BLaER1 treated with 17β-estradiol and CSF1 and Interleukin-3, amounts not matched to agents 10 nM and 100 nM (cell line): Measurements from ENCODE around the gene OVOL3.

Experiments
- H3K27ac ChIP-seq, 11 experiments: shearing (Covaris generic); formaldehyde crosslinking; 2 replicates each; pipeline ENCODE4 v1.8.1; 2022
- H3K27me3 ChIP-seq, 11 experiments: shearing (Covaris generic); formaldehyde crosslinking; 2 replicates each; pipeline ENCODE4 v1.8.1; 2022
- H3K36me3 ChIP-seq, 11 experiments: shearing (Covaris generic); formaldehyde crosslinking; 2 replicates each; pipeline ENCODE4 v1.8.1; 2022
- H3K4me1 ChIP-seq, 10 experiments: shearing (Covaris generic); formaldehyde crosslinking; 2 replicates each; pipeline ENCODE4 v1.8.1; 2022
- H3K4me2 ChIP-seq, 11 experiments: shearing (Covaris generic); formaldehyde crosslinking; 2 replicates each; pipeline ENCODE4 v1.8.1; 2022
- H3K4me3 ChIP-seq, 10 experiments: shearing (Covaris generic); formaldehyde crosslinking; 2 replicates each; pipeline ENCODE4 v1.8.1; 2022
- H3K9ac ChIP-seq, 11 experiments: shearing (Covaris generic); formaldehyde crosslinking; 2 replicates each; pipeline ENCODE4 v1.8.1; 2022
- H3K9me3 ChIP-seq, 11 experiments: shearing (Covaris generic); formaldehyde crosslinking; replicated peaks in 1 of 11; 2 replicates each; pipeline ENCODE4 v1.8.1; 2022
- H4K20me1 ChIP-seq, 11 experiments: shearing (Covaris generic); formaldehyde crosslinking; 2 replicates each; pipeline ENCODE4 v1.8.1; 2022
- Cebpa-rat ChIP-seq, 11 experiments: shearing (Covaris generic); IDR thresholded peaks; 2 replicates each; pipeline ENCODE4 v1.8.1; 2022

The OVOL3 gene

GRCh38 chr19:36136964-36137686, 26.2 kb downstream of the OVOL3 start:
- peak overlapping the region in 3 of 11 experiments; percentile 0 to 10 (median 7); a peak in 2 of 22 replicates for H3K9ac ChIP-seq
- peaks cover 19 to 52% (median 32%) of the 10 kb centered on the region in 10 experiments for H3K4me1 ChIP-seq
- no peak overlapping the region for H3K27ac ChIP-seq
- H3K4me3 ChIP-seq = no peak overlapping the region
- H3K27me3 ChIP-seq = no peaks in the 10 kb centered on the region
- peak overlapping the region in 5 of 11 experiments; percentile 1 to 70 (median 45); a peak in 7 of 22 replicates for H3K4me2 ChIP-seq
- no peak for TF ChIP-seq Cebpa-rat (IDR thresholded peaks at IDR 0.05)
- H3K36me3 ChIP-seq = peaks cover 4 to 10% (median 8%) of the 10 kb centered on the region in 11 experiments; a peak in 20 of 22 replicates
- peaks cover 10 to 11% (median 10%) of the 10 kb centered on the region in 11 experiments for H4K20me1 ChIP-seq
- no peaks in the 10 kb centered on the region for H3K9me3 ChIP-seq

DNA sequence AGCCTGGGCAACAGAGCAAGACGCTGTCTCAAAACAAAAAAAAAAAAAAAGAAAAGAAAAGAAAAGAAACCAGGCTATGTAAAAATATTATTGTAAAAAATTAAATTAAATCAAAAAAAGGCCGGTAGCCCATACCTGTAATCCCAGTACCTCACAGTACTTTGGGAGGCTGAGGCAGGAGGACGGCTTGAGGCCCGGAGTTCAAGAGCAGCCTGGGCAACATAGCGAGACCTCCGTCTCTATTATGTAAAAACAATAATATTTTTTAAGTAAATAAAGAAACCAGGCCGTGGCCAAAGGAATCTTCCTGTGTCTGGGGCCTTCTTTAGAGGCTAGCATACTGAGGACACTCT, 28.2 kb downstream of the OVOL3 start:
- H3K27me3 ChIP-seq = no peaks in the 10 kb centered on the region
- H3K9ac ChIP-seq = peak overlapping the region; percentile 92 to 98 (median 97)
- H3K36me3 ChIP-seq = peaks cover 21 to 28% (median 24%) of the 10 kb centered on the region in 11 experiments
- H3K4me1 ChIP-seq = peaks cover 15 to 42% (median 22%) of the 10 kb centered on the region in 10 experiments
- peak overlapping the region; percentile 68 to 91 (median 83) for H3K4me2 ChIP-seq
- peak overlapping the region; percentile 91 to 98 (median 93); a peak in 21 of 22 replicates for H3K27ac ChIP-seq
- H3K9me3 ChIP-seq = no peaks in the 10 kb centered on the region
- H3K4me3 ChIP-seq = peak overlapping the region; percentile 84 to 99 (median 96)
- peaks cover 14 to 25% (median 22%) of the 10 kb centered on the region in 11 experiments for H4K20me1 ChIP-seq
- TF ChIP-seq Cebpa-rat (IDR thresholded peaks at IDR 0.05) = no peak

DNA sequence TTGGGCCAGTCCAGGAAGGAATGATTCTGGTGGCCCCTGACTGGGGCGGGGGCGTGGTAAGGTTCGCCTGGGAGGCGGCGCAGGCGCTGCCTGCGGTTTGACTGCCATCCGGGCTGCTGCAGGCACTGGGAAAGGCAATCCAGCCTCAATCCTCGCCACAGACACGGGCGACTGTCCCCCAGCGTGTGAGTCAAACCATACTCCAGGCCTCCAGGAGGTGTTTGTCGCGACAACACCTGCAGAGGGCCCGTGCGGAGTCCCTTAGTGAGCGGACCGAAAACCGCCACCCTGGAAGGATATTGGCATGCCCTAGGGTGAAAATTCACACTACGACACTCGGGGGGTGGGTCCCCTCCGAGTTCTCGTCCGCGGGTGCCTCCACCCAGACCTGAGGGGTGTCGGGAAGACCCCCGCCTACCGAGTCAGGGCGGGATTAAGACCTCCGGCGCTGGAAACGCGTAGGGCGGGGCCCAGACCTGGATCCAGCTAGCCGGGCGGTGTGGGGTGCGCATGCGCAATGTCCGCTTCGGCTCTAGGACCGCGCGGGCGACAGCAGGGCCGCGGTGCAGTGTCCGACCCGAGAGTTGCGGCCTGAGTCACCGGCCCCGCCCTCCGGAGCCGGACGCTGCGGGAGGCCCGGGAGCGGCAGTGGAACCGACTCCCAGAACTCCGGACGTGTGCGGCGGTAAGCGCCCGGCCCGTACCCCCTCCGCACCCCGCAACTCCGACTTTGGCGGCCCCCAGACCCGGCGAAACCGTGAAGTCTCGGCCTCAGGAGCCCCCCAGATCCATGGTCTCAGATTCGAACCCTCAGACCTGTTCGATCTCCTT, 28.7 kb downstream of the OVOL3 start, which contains the start of gene CAPNS1:
TSS of gene CAPNS1 (plus strand) at position 594 of the 831 bp plus-strand sequence. CDS start 946 bp downstream, outside the sequence.
- Histone ChIP-seq H3K36me3 (peaks cover 27 to 34% (median 30%) of the 10 kb centered on the region in 11 experiments), H3K4me3 (peak within 1 kb of the TSS; percentile 84 to 99 (median 96)), H4K20me1 (peaks cover 14 to 30% (median 24%) of the 10 kb centered on the region in 11 experiments), H3K9me3 (no peaks in the 10 kb centered on the region), H3K27me3 (no peaks in the 10 kb centered on the region), H3K4me1 (peaks cover 15 to 42% (median 22%) of the 10 kb centered on the region in 10 experiments), H3K4me2 (peak within 1 kb of the TSS; percentile 68 to 91 (median 83)), H3K9ac (peak within 1 kb of the TSS; percentile 92 to 98 (median 97)), H3K27ac (peak within 1 kb of the TSS; percentile 91 to 98 (median 93))
- TF ChIP-seq Cebpa-rat (IDR thresholded peaks at IDR 0.05) = no peak

- peak overlapping the region; percentile 92 to 98 (median 97) for H3K9ac ChIP-seq
- H3K27me3 ChIP-seq = no peaks in the 10 kb centered on the region
- peak overlapping the region; percentile 84 to 99 (median 96) for H3K4me3 ChIP-seq
- peaks cover 34 to 42% (median 38%) of the 10 kb centered on the region in 11 experiments for H3K36me3 ChIP-seq
- peaks cover 15 to 42% (median 22%) of the 10 kb centered on the region in 10 experiments for H3K4me1 ChIP-seq
- no peaks in the 10 kb centered on the region for H3K9me3 ChIP-seq
- peak overlapping the region; percentile 52 to 91 (median 78) for H3K4me2 ChIP-seq
- no peak for TF ChIP-seq Cebpa-rat (IDR thresholded peaks at IDR 0.05)
- peaks cover 14 to 38% (median 27%) of the 10 kb centered on the region in 11 experiments for H4K20me1 ChIP-seq
- peak overlapping the region; percentile 91 to 98 (median 93) for H3K27ac ChIP-seq
Observed at GRCh38 chr19:36140304-36141038, 29.5 kb downstream of the OVOL3 start.

GRCh38 chr19:36141039-36141927, 30.3 kb downstream of the OVOL3 start:
- no peak for TF ChIP-seq Cebpa-rat (IDR thresholded peaks at IDR 0.05)
- H3K4me3 ChIP-seq = peak overlapping the region; percentile 84 to 99 (median 96)
- no peaks in the 10 kb centered on the region for H3K9me3 ChIP-seq
- H3K36me3 ChIP-seq = peaks cover 42 to 50% (median 46%) of the 10 kb centered on the region in 11 experiments
- H3K9ac ChIP-seq = peak overlapping the region; percentile 92 to 98 (median 97); a peak in 21 of 22 replicates
- H3K4me1 ChIP-seq = peaks cover 15 to 37% (median 22%) of the 10 kb centered on the region in 10 experiments
- H3K27ac ChIP-seq = peak overlapping the region in 10 of 11 experiments; percentile 91 to 98 (median 94); a peak in 20 of 22 replicates
- H3K27me3 ChIP-seq = no peaks in the 10 kb centered on the region
- peak overlapping the region; percentile 30 to 91 (median 82) for H3K4me2 ChIP-seq
- peaks cover 16 to 46% (median 34%) of the 10 kb centered on the region in 11 experiments for H4K20me1 ChIP-seq

GRCh38 chr19:36142046-36142445, 31.1 kb downstream of the OVOL3 start:
- Histone ChIP-seq H3K9ac (peak overlapping the region in 2 of 11 experiments; percentile 5; a peak in 1 of 22 replicates), H3K27me3 (no peaks in the 10 kb centered on the region), H3K36me3 (peaks cover 50 to 58% (median 54%) of the 10 kb centered on the region in 11 experiments), H3K4me2 (peak overlapping the region; percentile 30 to 91 (median 69)), H3K4me3 (peak overlapping the region in 4 of 10 experiments; percentile 90 to 99 (median 95); a peak in 5 of 20 replicates), H3K4me1 (peaks cover 15 to 29% (median 20%) of the 10 kb centered on the region in 10 experiments), H4K20me1 (peaks cover 20 to 54% (median 42%) of the 10 kb centered on the region in 11 experiments), H3K27ac (peak overlapping the region in 1 of 11 experiments; percentile 5; a peak in 2 of 22 replicates), H3K9me3 (no peaks in the 10 kb centered on the region)
- TF ChIP-seq Cebpa-rat (IDR thresholded peaks at IDR 0.05) = no peak

GRCh38 chr19:36142496-36142895, 31.6 kb downstream of the OVOL3 start:
- no peak overlapping the region for H3K27ac ChIP-seq
- H3K36me3 ChIP-seq = peaks cover 54 to 62% (median 58%) of the 10 kb centered on the region in 11 experiments
- TF ChIP-seq Cebpa-rat (IDR thresholded peaks at IDR 0.05) = no peak

More at GRCh38 chr19:36142496-36142895, 31.6 kb downstream of the OVOL3 start:
- no peaks in the 10 kb centered on the region for H3K9me3 ChIP-seq
- H4K20me1 ChIP-seq = peaks cover 20 to 59% (median 46%) of the 10 kb centered on the region in 11 experiments
- no peaks in the 10 kb centered on the region for H3K27me3 ChIP-seq
- H3K4me1 ChIP-seq = peaks cover 15 to 27% (median 20%) of the 10 kb centered on the region in 10 experiments
- H3K4me3 ChIP-seq = no peak overlapping the region
- no peak overlapping the region for H3K9ac ChIP-seq
- no peak overlapping the region for H3K4me2 ChIP-seq
